SK-N-MC (cell line): Measurements from ENCODE around the gene PDE4B.

Source experiments
- DNase-seq: peaks from one replicate; pipeline ENCODE4 v3.0.0-alpha.2; 2011; ENCODE audit warnings: low read depth, low spot score
- H3K27ac ChIP-seq: fragments of 200-600 bp; sonication (generic); 2 replicates; pipeline ENCODE4 v1.5.1; 2016; ENCODE audit warnings: mixed run types
- H3K36me3 ChIP-seq: fragments of 200-600 bp; sonication (generic); 2 replicates; pipeline ENCODE4 v1.6.1; 2017; ENCODE audit warnings: antibody characterized with exemption, low read length, mixed read lengths; ENCODE audit not compliant: insufficient read depth
- H3K4me3 ChIP-seq: fragments of 200-600 bp; sonication (generic); 2 replicates; pipeline ENCODE4 v1.5.1; 2016
- H3K9ac ChIP-seq: fragments of 200-600 bp; sonication (generic); 2 replicates; pipeline ENCODE4 v1.8.0; 2017; ENCODE audit warnings: mixed run types, mixed read lengths; ENCODE audit not compliant: insufficient read length
- H3K9me3 ChIP-seq: fragments of 200-600 bp; sonication (generic); 2 replicates; pipeline ENCODE4 v1.6.1; 2017; ENCODE audit warnings: low read depth, mild to moderate bottlenecking, antibody characterized with exemption, low read length, moderate library complexity, mixed read lengths
- EZH2 ChIP-seq: fragments of 200-600 bp; sonication (generic); IDR thresholded peaks from one replicate; pipeline ENCODE4 v1.6.1; 2017; ENCODE audit warnings: antibody characterized with exemption
- FOXP2 ChIP-seq: optimal IDR thresholded peaks from 2 replicates; pipeline ENCODE3; 2011; ENCODE audit warnings: mild to moderate bottlenecking, moderate library complexity; ENCODE audit not compliant: insufficient read depth; ENCODE audit errors: extremely low read length, control extremely low read depth
- POLR2AphosphoS5 ChIP-seq: IDR thresholded peaks from 2 replicates; pipeline ENCODE4 v1.6.1; 2012; ENCODE audit warnings: mild to moderate bottlenecking, low read depth, low read length, borderline replicate concordance

PDE4B gene

GRCh38 chr1:65764052-65764451 is 28.6 kb upstream of the PDE4B start:
- no peak for DNase-seq
- H3K4me3 ChIP-seq = no peak overlapping the region
- no peak overlapping the region for H3K27ac ChIP-seq
- H3K36me3 ChIP-seq = no peaks in the 10 kb centered on the region
- TF ChIP-seq EZH2 (no peak), POLR2AphosphoS5 (no peak), FOXP2 (no peak)
- H3K9me3 ChIP-seq = peaks cover 5% of the 10 kb centered on the region; the same call in 1 of the 2 replicates
- no peak overlapping the region for H3K9ac ChIP-seq

DNA sequence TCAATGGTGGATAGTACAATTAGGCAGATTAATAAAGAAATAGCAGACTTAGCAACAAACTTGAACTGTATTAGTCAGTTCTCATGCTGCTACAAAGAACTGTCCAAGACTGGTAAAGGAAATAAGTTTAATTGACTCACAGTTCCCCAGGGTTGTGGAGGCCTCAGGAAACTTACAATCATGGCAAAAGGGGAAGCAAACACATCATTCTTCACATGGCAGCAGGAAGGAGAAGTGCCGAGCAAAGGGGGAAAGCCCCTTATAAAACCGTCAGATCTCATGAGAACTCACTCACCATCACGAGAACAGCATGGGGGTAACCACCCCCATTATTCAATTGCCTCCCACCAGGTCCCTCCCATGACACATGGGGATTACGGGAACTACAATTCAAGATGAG is 27.1 kb upstream of the PDE4B start:
- no peak for TF ChIP-seq FOXP2
- TF ChIP-seq POLR2AphosphoS5 = no peak
- TF ChIP-seq EZH2 = no peak
- Histone ChIP-seq H3K36me3 (no peaks in the 10 kb centered on the region), H3K27ac (no peak overlapping the region), H3K4me3 (no peak overlapping the region), H3K9ac (no peak overlapping the region), H3K9me3 (peaks cover 5% of the 10 kb centered on the region; the same call in 1 of the 2 replicates)
- no peak for DNase-seq

DNA sequence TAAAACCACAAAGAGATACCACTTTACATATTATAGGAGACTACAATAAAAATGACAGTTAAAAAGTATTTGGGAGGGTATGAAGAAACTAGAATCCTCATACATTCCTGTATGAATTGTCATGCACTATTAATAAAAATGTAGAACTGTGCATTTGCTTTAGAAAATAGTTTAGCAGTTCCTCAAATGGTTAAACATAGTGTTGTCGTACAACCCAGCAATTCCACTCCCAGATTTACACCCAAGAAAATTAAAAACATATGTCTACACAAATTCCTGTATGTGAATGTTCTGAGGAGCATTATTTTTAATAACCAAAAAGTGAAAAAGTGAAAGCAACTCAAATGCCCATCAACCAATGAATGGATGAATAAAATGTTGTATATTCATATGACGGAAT is 23.1 kb upstream of the PDE4B start:
- no peak overlapping the region for H3K9ac ChIP-seq
- DNase-seq = no peak
- peak overlapping the region; percentile 20; the same call in 1 of the 2 replicates for H3K4me3 ChIP-seq
- peaks cover 5% of the 10 kb centered on the region; the same call in 1 of the 2 replicates for H3K9me3 ChIP-seq
- TF ChIP-seq FOXP2 (no peak), POLR2AphosphoS5 (no peak), EZH2 (no peak)
- peak overlapping the region; percentile 59; the same call in 1 of the 2 replicates for H3K27ac ChIP-seq
- H3K36me3 ChIP-seq = no peaks in the 10 kb centered on the region

- Histone ChIP-seq H3K9me3 (peaks cover 5% of the 10 kb centered on the region; the same call in 1 of the 2 replicates), H3K27ac (no peak overlapping the region), H3K4me3 (no peak overlapping the region), H3K9ac (no peak overlapping the region), H3K36me3 (no peaks in the 10 kb centered on the region)
- no peak for DNase-seq
- TF ChIP-seq EZH2 = no peak
- no peak for TF ChIP-seq POLR2AphosphoS5
- no peak for TF ChIP-seq FOXP2
Observed at GRCh38 chr1:65772607-65773006, 20.1 kb upstream of the PDE4B start.

- Histone ChIP-seq H3K9me3 (peaks cover 3% of the 10 kb centered on the region; the same call in 1 of the 2 replicates), H3K36me3 (no peaks in the 10 kb centered on the region), H3K4me3 (no peak overlapping the region), H3K9ac (no peak overlapping the region), H3K27ac (no peak overlapping the region)
- no peak for TF ChIP-seq EZH2
- no peak for TF ChIP-seq FOXP2
- no peak for TF ChIP-seq POLR2AphosphoS5
- DNase-seq = no peak
Observed at GRCh38 chr1:65773391-65774123, 19.1 kb upstream of the PDE4B start.

DNA sequence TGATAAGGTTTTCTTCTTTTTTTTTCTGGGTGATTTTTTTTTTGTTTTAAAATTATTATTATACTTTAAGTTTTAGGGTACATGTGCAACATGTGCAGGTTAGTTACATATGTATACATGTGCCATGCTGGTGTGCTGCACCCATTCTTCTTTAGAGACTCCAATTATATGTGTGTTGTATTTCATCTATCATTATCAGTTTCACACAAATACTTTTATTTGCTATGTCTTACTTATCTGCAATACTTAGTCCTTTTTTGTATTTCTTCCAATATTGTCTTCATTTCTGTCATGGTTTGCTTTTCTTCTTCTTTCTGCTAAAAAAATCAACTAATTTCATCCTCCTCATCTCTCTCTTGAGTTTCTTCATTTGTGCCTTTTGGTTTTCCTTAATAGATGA is 3.9 kb upstream of the PDE4B start:
- no peak for TF ChIP-seq FOXP2
- H3K9ac ChIP-seq = no peak overlapping the region

DNA sequence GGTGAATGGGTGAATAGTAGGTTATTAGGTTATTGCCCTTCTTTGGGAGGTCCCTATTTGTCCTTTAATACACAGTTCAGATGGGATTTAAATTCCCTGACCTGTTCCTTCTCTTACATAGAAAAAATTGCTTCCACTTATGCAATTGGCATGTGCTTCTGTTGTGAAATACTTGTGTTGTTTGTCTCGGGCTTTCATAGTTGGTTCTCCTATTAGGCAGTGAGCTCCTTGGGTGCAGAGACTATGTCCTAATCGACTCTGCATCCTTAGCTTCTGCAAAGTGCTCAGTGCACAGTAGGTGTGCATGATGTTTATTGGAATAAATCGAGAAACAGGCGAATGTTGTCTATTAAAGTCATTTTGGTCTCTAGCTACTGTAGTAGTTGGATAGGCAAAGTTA is 1.3 kb upstream of the PDE4B start:
- TF ChIP-seq EZH2 = no peak
- TF ChIP-seq POLR2AphosphoS5 = no peak
- no peak for TF ChIP-seq FOXP2
- no peak overlapping the region for H3K4me3 ChIP-seq
- no peaks in the 10 kb centered on the region for H3K9me3 ChIP-seq
- H3K9ac ChIP-seq = no peak overlapping the region
- no peaks in the 10 kb centered on the region for H3K36me3 ChIP-seq
- DNase-seq = no peak
- H3K27ac ChIP-seq = no peak overlapping the region

More for the DNA sequence above, 3.9 kb upstream of the PDE4B start:
- Histone ChIP-seq H3K36me3 (no peaks in the 10 kb centered on the region), H3K27ac (no peak overlapping the region), H3K4me3 (no peak overlapping the region), H3K9me3 (no peaks in the 10 kb centered on the region)
- no peak for DNase-seq

DNA sequence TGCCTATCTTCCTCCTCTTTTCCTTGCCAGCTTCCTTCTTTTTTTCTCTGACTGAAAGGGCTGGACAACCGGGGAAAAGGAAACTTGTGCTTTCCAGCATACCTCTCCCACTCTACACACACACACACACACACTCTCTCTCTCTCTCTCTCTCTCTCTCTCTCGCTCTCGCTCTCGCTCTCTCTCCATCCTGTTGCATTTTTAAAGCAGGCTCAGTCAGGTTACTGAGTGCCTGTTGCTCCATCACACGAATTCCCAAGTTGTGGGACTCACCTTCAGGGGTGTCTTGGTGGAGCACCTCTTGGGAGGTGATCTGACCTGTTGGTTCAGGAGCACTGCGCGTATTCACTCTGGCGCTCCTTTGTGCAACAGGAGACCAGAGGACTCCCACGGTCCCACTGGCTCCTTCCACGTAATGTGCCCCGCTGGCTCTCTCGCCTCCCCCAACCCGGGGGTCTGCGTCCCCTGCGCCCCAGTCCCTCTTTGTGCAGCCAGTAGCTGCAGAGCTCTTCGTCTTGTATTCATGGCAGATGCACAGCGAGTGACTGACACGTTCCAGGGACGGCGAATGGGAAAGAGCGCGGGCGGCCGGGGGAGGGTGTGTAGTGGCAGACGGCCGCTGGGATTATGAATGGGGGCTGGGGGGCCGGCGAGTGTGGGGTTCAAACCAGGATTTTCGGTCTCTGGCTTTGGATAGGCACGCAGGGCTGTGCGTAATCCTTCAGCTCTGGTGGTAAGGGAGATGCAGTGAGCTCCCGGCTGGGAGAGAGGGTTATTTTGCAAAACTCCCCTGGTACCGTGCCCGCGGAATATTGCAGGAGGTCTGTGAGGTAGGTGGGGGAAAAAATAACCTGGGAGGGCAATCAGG is 660 bp upstream of the PDE4B start:
- Histone ChIP-seq H3K27ac (no peak overlapping the region), H3K9me3 (no peaks in the 10 kb centered on the region), H3K36me3 (no peaks in the 10 kb centered on the region), H3K4me3 (peak overlapping the region; percentile 77), H3K9ac (no peak overlapping the region)
- TF ChIP-seq FOXP2 (no peak), EZH2 (no peak), POLR2AphosphoS5 (no peak)
- DNase-seq = no peak

DNA sequence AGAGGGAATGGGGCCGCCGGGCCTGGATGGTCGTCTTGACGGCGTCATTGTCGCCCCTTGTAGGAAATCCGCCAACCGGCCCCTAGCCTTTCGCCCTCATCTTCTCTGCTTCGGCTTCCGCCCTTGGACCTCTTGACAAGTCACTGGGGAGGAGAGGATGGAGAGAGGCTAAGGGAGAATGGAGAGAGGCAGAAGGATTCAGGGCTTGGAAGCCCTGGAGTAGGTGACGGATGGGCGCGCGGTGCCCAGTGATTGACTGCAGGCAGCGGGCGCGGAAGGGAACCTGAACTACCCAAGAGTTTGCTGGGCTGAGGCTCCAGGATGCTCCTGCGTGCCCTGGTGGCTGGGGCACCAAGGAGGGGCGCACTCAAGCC is 651 bp downstream of the PDE4B start:
- TF ChIP-seq FOXP2 (no peak), POLR2AphosphoS5 (no peak), EZH2 (no peak)
- DNase-seq = no peak
- Histone ChIP-seq H3K27ac (no peak overlapping the region), H3K4me3 (peak overlapping the region; percentile 77), H3K36me3 (no peaks in the 10 kb centered on the region), H3K9ac (no peak overlapping the region), H3K9me3 (no peaks in the 10 kb centered on the region)
